Smooth muscle cell (in vitro differentiated cells): Measurements from ENCODE around the gene TUBA3C. TPM values are rescaled to one million over a fixed set of nuclear protein-coding genes. Genes with fewer than 3 reads are reported as not detected.

Experiments used
- DNase-seq: peaks from one replicate; lab custom pipeline; 2025; ENCODE audit not compliant: unreplicated experiment; lab: John Stamatoyannopoulos, UW
- H2AFZ ChIP-seq: fragments of 200-600 bp; sonication (generic); 2 replicates; pipeline ENCODE4 v1.6.0; 2016; ENCODE audit warnings: antibody characterized with exemption, low read depth, mild to moderate bottlenecking
- H3F3A ChIP-seq: fragments of 200-600 bp; sonication (generic); 2 replicates; pipeline ENCODE4 v1.6.0; 2017; ENCODE audit warnings: antibody characterized with exemption, low read depth
- H3K27ac ChIP-seq: fragments of 200-600 bp; sonication (generic); 2 replicates; pipeline ENCODE4 v1.5.1; 2016; ENCODE audit warnings: low read depth, mild to moderate bottlenecking
- H3K27me3 ChIP-seq: fragments of 200-600 bp; sonication (generic); 2 replicates; pipeline ENCODE4 v1.6.1; 2016; ENCODE audit warnings: low read depth, mild to moderate bottlenecking
- H3K36me3 ChIP-seq: fragments of 200-600 bp; sonication (generic); 2 replicates; pipeline ENCODE4 v1.5.1; 2016; ENCODE audit warnings: low read depth
- H3K4me1 ChIP-seq: fragments of 200-600 bp; sonication (generic); 2 replicates; pipeline ENCODE4 v1.5.1; 2016; ENCODE audit warnings: low read depth
- H3K4me2 ChIP-seq: fragments of 200-600 bp; sonication (generic); 2 replicates; pipeline ENCODE4 v1.6.0; 2016; ENCODE audit warnings: mild to moderate bottlenecking
- H3K4me3 ChIP-seq: fragments of 200-600 bp; sonication (generic); 2 replicates; pipeline ENCODE4 v1.5.1; 2016; ENCODE audit warnings: mild to moderate bottlenecking
- H3K79me2 ChIP-seq: fragments of 200-600 bp; sonication (generic); 2 replicates; pipeline ENCODE4 v1.6.0; 2016; ENCODE audit warnings: low read depth, mild to moderate bottlenecking
- H3K9ac ChIP-seq: fragments of 200-600 bp; sonication (generic); 2 replicates; pipeline ENCODE4 v1.6.0; 2016; ENCODE audit warnings: low read depth
- H3K9me3 ChIP-seq: fragments of 200-600 bp; sonication (generic); replicated peaks from 2 replicates; pipeline ENCODE4 v1.5.1; 2016; ENCODE audit warnings: low read depth
- H4K20me1 ChIP-seq: fragments of 200-600 bp; sonication (generic); 2 replicates; pipeline ENCODE4 v1.6.0; 2016; ENCODE audit warnings: low read depth
- CTCF ChIP-seq: fragments of 200-600 bp; sonication (generic); IDR thresholded peaks from 2 replicates; pipeline ENCODE4 v1.5.1; 2017; ENCODE audit warnings: borderline replicate concordance, mild to moderate bottlenecking, antibody characterized with exemption; ENCODE audit not compliant: insufficient read depth, poor library complexity, severe bottlenecking
- WGBS: methylation state at CpG from one replicate; pipeline ENCODE4 v1.1.7; 2016; ENCODE audit warnings: low lambda C conversion rate; 5-methylcytosine and 5-hydroxymethylcytosine counted together
- polyA plus RNA-seq: library from polyadenylated mRNA; unstranded; fragments of >200 nt; fragmentation: Nextera tagmentation; extraction: Ambion mirVana; gene quantifications from 2 replicates; pipeline ENCODE4 v1.2.1, GENCODE V29; 2016
- total RNA-seq: library from RNA; depleted of rRNA; stranded (reverse); fragments of >200 nt; gene quantifications from 2 replicates; pipeline ENCODE4 v1.2.3, GENCODE V29; 2014

The TUBA3C gene
- total and polyA plus RNA-seq, 2 experiments from 2014 or later, result not detected

GRCh38 chr13:19158526-19159174 lies 23.0 kb downstream of the TUBA3C start:
- no peak overlapping the region for H3K4me2 ChIP-seq
- no peak for DNase-seq
- H3K79me2 ChIP-seq, result no peaks in the 10 kb centered on the region
- no peak overlapping the region for H3K4me3 ChIP-seq
- H3K27ac ChIP-seq, result no peak overlapping the region
- no peak overlapping the region for H2AFZ ChIP-seq
- H3K36me3 ChIP-seq, result no peaks in the 10 kb centered on the region
- no peak overlapping the region for H3K9ac ChIP-seq
- H3K9me3 ChIP-seq, result peaks cover 7% of the 10 kb centered on the region
- TF ChIP-seq CTCF, result no peak
- WGBS, result 57% methylated on average over 9 of the region's 9 CpGs
- H3K4me1 ChIP-seq, result no peaks in the 10 kb centered on the region
- H4K20me1 ChIP-seq, result no peaks in the 10 kb centered on the region
- H3K27me3 ChIP-seq, result no peaks in the 10 kb centered on the region
- no peaks in the 10 kb centered on the region for H3F3A ChIP-seq

- 72% methylated on average over 6 of the region's 6 CpGs for WGBS
- peaks cover 7% of the 10 kb centered on the region for H3K9me3 ChIP-seq
- H3K4me2 ChIP-seq, result no peak overlapping the region
- TF ChIP-seq CTCF, result no peak
- H3K79me2 ChIP-seq, result no peaks in the 10 kb centered on the region
- no peaks in the 10 kb centered on the region for H3K36me3 ChIP-seq
- no peaks in the 10 kb centered on the region for H4K20me1 ChIP-seq
- no peak for DNase-seq
- H3K9ac ChIP-seq, result no peak overlapping the region
- H3K4me3 ChIP-seq, result no peak overlapping the region
- no peaks in the 10 kb centered on the region for H3F3A ChIP-seq
- no peaks in the 10 kb centered on the region for H3K4me1 ChIP-seq
- H3K27ac ChIP-seq, result no peak overlapping the region
- H2AFZ ChIP-seq, result no peak overlapping the region
- H3K27me3 ChIP-seq, result no peaks in the 10 kb centered on the region
Observed at GRCh38 chr13:19158006-19158405, 23.6 kb downstream of the TUBA3C start.

- no peak overlapping the region for H3K9ac ChIP-seq
- H3F3A ChIP-seq, result no peaks in the 10 kb centered on the region
- no peak overlapping the region for H3K4me2 ChIP-seq
- H3K4me3 ChIP-seq, result no peak overlapping the region
- no peaks in the 10 kb centered on the region for H4K20me1 ChIP-seq
- TF ChIP-seq CTCF, result no peak
- no peak for DNase-seq
- H3K79me2 ChIP-seq, result no peaks in the 10 kb centered on the region
- no peak overlapping the region for H2AFZ ChIP-seq
- H3K27ac ChIP-seq, result no peak overlapping the region
- H3K9me3 ChIP-seq, result peaks cover 7% of the 10 kb centered on the region
- no peaks in the 10 kb centered on the region for H3K36me3 ChIP-seq
- 83% methylated on average over 2 of the region's 2 CpGs for WGBS
- H3K27me3 ChIP-seq, result no peaks in the 10 kb centered on the region
- H3K4me1 ChIP-seq, result no peaks in the 10 kb centered on the region
Observed at GRCh38 chr13:19157461-19157860, 24.2 kb downstream of the TUBA3C start.
